K562 (cell line): ENCODE results near the gene ERVFRD-1. TPM values are rescaled to one million over a fixed set of nuclear protein-coding genes. Genes with fewer than 3 reads are reported as not detected.

Experiments used
- ARNT ChIP-seq, 2 experiments: fragments of 450-650 bp; IDR thresholded peaks; 2 replicates each; pipeline ENCODE4 v1.6.1; 2016; ENCODE audit warnings: mild to moderate bottlenecking in 1 of 2
- BCOR ChIP-seq: fragments of 450-650 bp; IDR thresholded peaks from 2 replicates; pipeline ENCODE4 v1.6.1; 2016
- E2F3 ChIP-seq: fragments of 250-450 bp; sonication (Bioruptor Pico); IDR thresholded peaks from 2 replicates; pipeline ENCODE4 v1.4.0; 2020; ENCODE audit warnings: mild to moderate bottlenecking
- ELF4 ChIP-seq: fragments of 450-650 bp; formaldehyde crosslinking; IDR thresholded peaks from 2 replicates; pipeline ENCODE4 v1.4.0; 2022; ENCODE audit warnings: missing genetic modification characterization
- FUS ChIP-seq: fragments of 200-400 bp; formaldehyde crosslinking; optimal IDR thresholded peaks from 2 replicates; pipeline ENCODE3; 2017; ENCODE audit warnings: low read depth, low read length
- HEY1 ChIP-seq: fragments of 250-450 bp; sonication (Bioruptor Pico); IDR thresholded peaks from 2 replicates; pipeline ENCODE4 v1.5.0; 2020; ENCODE audit warnings: mild to moderate bottlenecking, moderate library complexity, borderline replicate concordance
- KLF16 ChIP-seq: IDR thresholded peaks from 2 replicates; pipeline ENCODE4 v1.6.1; 2016; ENCODE audit warnings: antibody characterized with exemption
- L3MBTL2 ChIP-seq: fragments of 450-650 bp; IDR thresholded peaks from 2 replicates; pipeline ENCODE4 v1.6.1; 2016; ENCODE audit warnings: mild to moderate bottlenecking, moderate library complexity
- RCOR1 ChIP-seq, 2 experiments: IDR thresholded peaks; 2 replicates each; pipeline ENCODE4 v1.6.1; 2012; ENCODE audit warnings: low read depth in 2 of 2, low read length in 2 of 2, borderline replicate concordance in 1 of 2, improper control_type of control experiment in 1 of 2
- SNRNP70 ChIP-seq: fragments of 200-400 bp; formaldehyde crosslinking; optimal IDR thresholded peaks from 2 replicates; pipeline ENCODE3; 2017; ENCODE audit warnings: low read depth, low read length
- ZC3H11A ChIP-seq: IDR thresholded peaks from 2 replicates; pipeline ENCODE4 v1.6.1; 2012; ENCODE audit warnings: low read depth, low read length, improper control_type of control experiment
- ZFP1 ChIP-seq: fragments of 450-650 bp; formaldehyde crosslinking; IDR thresholded peaks from 2 replicates; pipeline ENCODE4 v1.4.0; 2020; ENCODE audit warnings: mild to moderate bottlenecking, mixed read lengths
- ZFPM2 ChIP-seq: fragments of 250-450 bp; sonication (Bioruptor Pico); IDR thresholded peaks from 2 replicates; pipeline ENCODE4 v1.5.1; 2022; ENCODE audit warnings: mild to moderate bottlenecking
- ZNF217 ChIP-seq: sonication (generic); formaldehyde crosslinking; IDR thresholded peaks from 2 replicates; pipeline ENCODE4 v1.8.0; 2022; ENCODE audit warnings: mild to moderate bottlenecking, missing genetic modification reagents
- ZNF507 ChIP-seq: conservative IDR thresholded peaks from 2 replicates; pipeline ENCODE4 v1.6.1; 2017; ENCODE audit warnings: missing genetic modification characterization, missing compliant biosample characterization
- ZNF589 ChIP-seq: fragments of 200-800 bp; sonication (Bioruptor generic); IDR thresholded peaks from 2 replicates; pipeline ENCODE4 v1.6.1; 2016; ENCODE audit warnings: low read depth, missing genetic modification characterization, missing compliant biosample characterization
- polyA plus RNA-seq, 8 experiments: library from polyadenylated mRNA; depleted of rRNA in 4 of 8; stranded (reverse) in 5 of 8; unstranded in 3 of 8; fragments of >200 nt; fragmentation: Nextera tagmentation in 2 of 8; fragmentation: Illumina TruSeq in 1 of 8; extraction: Ambion mirVana in 2 of 8; extraction: Trizol in 1 of 8; gene quantifications; 2 replicates each; pipeline versions ENCODE4 v1.2.1 to v1.2.3, GENCODE V29; 2011 to 2014; ENCODE audit warnings: inconsistent platforms in 1 of 8, missing spikeins in 1 of 8
- total RNA-seq, 7 experiments: library from RNA; depleted of rRNA in 6 of 7; stranded (reverse); fragments of >200 nt in 6 of 7; fragmentation: Illumina TruSeq in 2 of 7; extraction: Trizol in 2 of 7; gene quantifications; 2 replicates each; pipeline versions ENCODE4 v1.2.1 to v1.2.3, GENCODE V29; 2011 to 2021; ENCODE audit warnings: low replicate concordance in 1 of 7
- TF ChIP-seq, protein P1 (sequence below), 2 experiments: fragments of 450-650 bp in 1 of 2; sonication (generic) in 1 of 2; formaldehyde crosslinking; conservative IDR thresholded peaks; 2 replicates each; pipeline versions ENCODE4 v1.4.0 to v1.8.1; 2020 to 2022; ENCODE audit warnings: mild to moderate bottlenecking in 1 of 2, missing genetic modification reagents in 1 of 2
- TF ChIP-seq, protein P2 (sequence below): sonication (generic); formaldehyde crosslinking; IDR thresholded peaks from 2 replicates; pipeline ENCODE4 v1.8.1; 2023; ENCODE audit warnings: mild to moderate bottlenecking, missing genetic modification reagents, moderate library complexity
- TF ChIP-seq, protein P3 (sequence below): fragments of 450-650 bp; IDR thresholded peaks from 2 replicates; pipeline ENCODE4 v1.6.1; 2018; ENCODE audit warnings: mild to moderate bottlenecking, low read depth; ENCODE audit not compliant: partially characterized antibody
- TF ChIP-seq, protein P4 (sequence below): sonication (generic); formaldehyde crosslinking; IDR thresholded peaks from 2 replicates; pipeline ENCODE4 v1.8.0; 2022; ENCODE audit warnings: mild to moderate bottlenecking, missing genetic modification reagents
- TF ChIP-seq, protein P5 (sequence below): sonication (generic); formaldehyde crosslinking; IDR thresholded peaks from 2 replicates; pipeline ENCODE4 v1.4.0; 2020; ENCODE audit warnings: mild to moderate bottlenecking, missing genetic modification reagents

Gene ERVFRD-1
- total and polyA plus RNA-seq, 9 of the 15 experiments (the other 6 are each of a cell fraction or from before 2014, with no cell fraction given), result 0.05 to 0.14 (median 0.09) TPM; not detected in 2

DNA sequence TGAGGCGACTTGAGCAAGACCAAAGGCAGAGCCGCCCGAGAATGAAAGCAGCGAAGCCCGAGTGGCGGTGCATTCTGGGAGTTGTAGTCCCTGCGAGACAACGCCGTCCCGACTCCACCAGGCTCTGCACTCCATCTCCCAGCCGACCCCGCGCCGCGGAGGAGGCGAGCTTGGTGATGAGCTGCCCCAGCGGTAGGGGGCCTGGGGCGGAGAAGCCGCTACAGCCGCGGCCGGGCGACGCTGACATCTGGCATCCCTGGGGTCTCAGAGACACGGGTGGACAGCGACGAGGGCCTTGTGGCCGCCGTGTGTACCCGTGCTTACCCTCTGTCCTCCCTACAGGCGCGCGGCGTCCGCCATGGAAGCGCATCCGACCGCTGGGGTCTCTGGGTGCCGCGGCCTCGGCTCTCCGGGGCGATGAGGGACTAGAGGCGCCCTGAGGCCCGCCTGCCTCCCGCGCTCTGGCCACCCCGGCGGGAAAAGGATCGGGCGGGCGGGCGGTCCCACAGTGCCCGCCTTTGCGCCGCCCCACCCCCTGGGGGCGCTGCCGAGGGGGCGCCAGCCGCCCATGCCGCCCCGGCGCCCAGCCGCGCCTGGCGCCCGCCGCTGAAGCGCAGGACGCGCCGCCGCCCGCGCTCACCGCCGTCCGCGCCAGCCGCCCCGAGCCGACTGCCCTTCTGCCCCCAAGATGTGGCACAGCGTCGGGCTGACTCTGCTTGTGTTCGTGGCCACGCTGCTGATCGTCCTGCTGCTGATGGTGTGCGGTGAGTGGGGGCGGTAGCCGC, 17.7 kb downstream of the ERVFRD-1 start, which contains the start of gene SMIM13 (continued):
- TF ChIP-seq HEY1 (CRISPR knock-in tag), result 0 out of 2 replicates have a peak, but pooled peaks have one; percentile 32
- TF ChIP-seq ARNT (IDR thresholded peaks at IDR 0.05), result no peak
- TF ChIP-seq KLF16, result peak; percentile 55; the same call in 1 of the 2 replicates
- TF ChIP-seq ZC3H11A, result no peak
- TF ChIP-seq, protein P1, sequence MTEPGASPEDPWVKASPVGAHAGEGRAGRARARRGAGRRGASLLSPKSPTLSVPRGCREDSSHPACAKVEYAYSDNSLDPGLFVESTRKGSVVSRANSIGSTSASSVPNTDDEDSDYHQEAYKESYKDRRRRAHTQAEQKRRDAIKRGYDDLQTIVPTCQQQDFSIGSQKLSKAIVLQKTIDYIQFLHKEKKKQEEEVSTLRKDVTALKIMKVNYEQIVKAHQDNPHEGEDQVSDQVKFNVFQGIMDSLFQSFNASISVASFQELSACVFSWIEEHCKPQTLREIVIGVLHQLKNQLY (CRISPR knock-in tag; conservative IDR thresholded peaks at IDR 0.05), result no peak
- no peak for TF ChIP-seq ZFP1 (CRISPR knock-in tag)
- TF ChIP-seq FUS, result no peak
- TF ChIP-seq, protein P2, sequence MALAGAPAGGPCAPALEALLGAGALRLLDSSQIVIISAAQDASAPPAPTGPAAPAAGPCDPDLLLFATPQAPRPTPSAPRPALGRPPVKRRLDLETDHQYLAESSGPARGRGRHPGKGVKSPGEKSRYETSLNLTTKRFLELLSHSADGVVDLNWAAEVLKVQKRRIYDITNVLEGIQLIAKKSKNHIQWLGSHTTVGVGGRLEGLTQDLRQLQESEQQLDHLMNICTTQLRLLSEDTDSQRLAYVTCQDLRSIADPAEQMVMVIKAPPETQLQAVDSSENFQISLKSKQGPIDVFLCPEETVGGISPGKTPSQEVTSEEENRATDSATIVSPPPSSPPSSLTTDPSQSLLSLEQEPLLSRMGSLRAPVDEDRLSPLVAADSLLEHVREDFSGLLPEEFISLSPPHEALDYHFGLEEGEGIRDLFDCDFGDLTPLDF (CRISPR knock-in tag), result peak; percentile 94; the same call in 1 of the 2 replicates
- peak in 1 of 2 experiments; percentile 43; a peak in 2 of 4 replicates for TF ChIP-seq RCOR1 (IDR thresholded peaks at IDR 0.05; ENCODE audit: borderline replicate concordance in 1 of 2, low read depth in 2 of 2, low read length in 2 of 2)
- TF ChIP-seq BCOR, result no peak
- TF ChIP-seq ZNF507 (tag), result no peak
- TF ChIP-seq ZNF217 (CRISPR knock-in tag), result no peak
- TF ChIP-seq, protein P3, sequence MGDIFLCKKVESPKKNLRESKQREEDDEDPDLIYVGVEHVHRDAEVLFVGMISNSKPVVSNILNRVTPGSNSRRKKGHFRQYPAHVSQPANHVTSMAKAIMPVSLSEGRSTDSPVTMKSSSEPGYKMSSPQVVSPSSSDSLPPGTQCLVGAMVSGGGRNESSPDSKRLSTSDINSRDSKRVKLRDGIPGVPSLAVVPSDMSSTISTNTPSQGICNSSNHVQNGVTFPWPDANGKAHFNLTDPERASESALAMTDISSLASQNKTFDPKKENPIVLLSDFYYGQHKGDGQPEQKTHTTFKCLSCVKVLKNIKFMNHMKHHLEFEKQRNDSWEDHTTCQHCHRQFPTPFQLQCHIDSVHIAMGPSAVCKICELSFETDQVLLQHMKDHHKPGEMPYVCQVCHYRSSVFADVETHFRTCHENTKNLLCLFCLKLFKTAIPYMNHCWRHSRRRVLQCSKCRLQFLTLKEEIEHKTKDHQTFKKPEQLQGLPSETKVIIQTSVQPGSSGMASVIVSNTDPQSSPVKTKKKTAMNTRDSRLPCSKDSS, result no peak
- TF ChIP-seq, protein P4, sequence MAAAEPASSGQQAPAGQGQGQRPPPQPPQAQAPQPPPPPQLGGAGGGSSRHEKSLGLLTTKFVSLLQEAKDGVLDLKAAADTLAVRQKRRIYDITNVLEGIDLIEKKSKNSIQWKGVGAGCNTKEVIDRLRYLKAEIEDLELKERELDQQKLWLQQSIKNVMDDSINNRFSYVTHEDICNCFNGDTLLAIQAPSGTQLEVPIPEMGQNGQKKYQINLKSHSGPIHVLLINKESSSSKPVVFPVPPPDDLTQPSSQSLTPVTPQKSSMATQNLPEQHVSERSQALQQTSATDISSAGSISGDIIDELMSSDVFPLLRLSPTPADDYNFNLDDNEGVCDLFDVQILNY (CRISPR knock-in tag), result 0 out of 2 replicates have a peak, but pooled peaks have one; percentile 15
- TF ChIP-seq, protein P5, sequence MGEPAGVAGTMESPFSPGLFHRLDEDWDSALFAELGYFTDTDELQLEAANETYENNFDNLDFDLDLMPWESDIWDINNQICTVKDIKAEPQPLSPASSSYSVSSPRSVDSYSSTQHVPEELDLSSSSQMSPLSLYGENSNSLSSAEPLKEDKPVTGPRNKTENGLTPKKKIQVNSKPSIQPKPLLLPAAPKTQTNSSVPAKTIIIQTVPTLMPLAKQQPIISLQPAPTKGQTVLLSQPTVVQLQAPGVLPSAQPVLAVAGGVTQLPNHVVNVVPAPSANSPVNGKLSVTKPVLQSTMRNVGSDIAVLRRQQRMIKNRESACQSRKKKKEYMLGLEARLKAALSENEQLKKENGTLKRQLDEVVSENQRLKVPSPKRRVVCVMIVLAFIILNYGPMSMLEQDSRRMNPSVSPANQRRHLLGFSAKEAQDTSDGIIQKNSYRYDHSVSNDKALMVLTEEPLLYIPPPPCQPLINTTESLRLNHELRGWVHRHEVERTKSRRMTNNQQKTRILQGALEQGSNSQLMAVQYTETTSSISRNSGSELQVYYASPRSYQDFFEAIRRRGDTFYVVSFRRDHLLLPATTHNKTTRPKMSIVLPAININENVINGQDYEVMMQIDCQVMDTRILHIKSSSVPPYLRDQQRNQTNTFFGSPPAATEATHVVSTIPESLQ (CRISPR knock-in tag), result peak; percentile 29; the same call in 1 of the 2 replicates
- 0 out of 2 replicates have a peak, but pooled peaks have one; percentile 2 for TF ChIP-seq ELF4
- TF ChIP-seq ZFPM2 (CRISPR knock-in tag), result no peak
- TF ChIP-seq ZNF589, result 0 out of 2 replicates have a peak, but pooled peaks have one; percentile 42
- TF ChIP-seq L3MBTL2, result peak; percentile 79; the same call in 1 of the 2 replicates
- peak; percentile 97 for TF ChIP-seq E2F3 (CRISPR knock-in tag)
- TF ChIP-seq SNRNP70, result no peak
